ENCODE results near the gene C4orf36.

Gene C4orf36

DNA sequence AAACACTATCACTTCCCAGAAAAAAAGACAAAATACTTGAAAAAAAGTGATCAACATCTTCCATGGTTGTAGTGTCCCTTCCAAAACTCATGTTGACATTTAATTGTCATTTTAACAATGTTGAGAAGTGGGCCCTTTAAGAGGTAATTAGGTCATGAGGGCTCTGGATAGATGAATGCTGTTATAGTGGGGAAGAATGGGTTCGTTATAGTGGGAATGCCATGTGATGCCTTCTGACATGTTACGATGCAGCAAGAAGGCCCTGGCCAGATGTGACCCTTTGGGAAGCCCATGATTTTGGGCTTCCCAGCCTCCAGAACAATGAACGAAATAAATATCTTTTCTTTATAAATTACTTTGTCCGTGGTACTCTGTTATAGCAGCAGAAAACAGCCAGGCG, 39.0 kb downstream of the C4orf36 start:
- no peak for DNase-seq
- peaks cover 1% of the 10 kb centered on the region for H3K27me3 Mint-ChIP-seq
- no peak for ATAC-seq
- no peaks in the 10 kb centered on the region for H3K9me3 Mint-ChIP-seq
- no peaks in the 10 kb centered on the region for H3K36me3 Mint-ChIP-seq (ENCODE audit: low read depth)
- no peak overlapping the region for H3K4me3 Mint-ChIP-seq
- peaks cover 2% of the 10 kb centered on the region for H3K4me1 Mint-ChIP-seq
- H3K27ac Mint-ChIP-seq: no peak overlapping the region

DNA sequence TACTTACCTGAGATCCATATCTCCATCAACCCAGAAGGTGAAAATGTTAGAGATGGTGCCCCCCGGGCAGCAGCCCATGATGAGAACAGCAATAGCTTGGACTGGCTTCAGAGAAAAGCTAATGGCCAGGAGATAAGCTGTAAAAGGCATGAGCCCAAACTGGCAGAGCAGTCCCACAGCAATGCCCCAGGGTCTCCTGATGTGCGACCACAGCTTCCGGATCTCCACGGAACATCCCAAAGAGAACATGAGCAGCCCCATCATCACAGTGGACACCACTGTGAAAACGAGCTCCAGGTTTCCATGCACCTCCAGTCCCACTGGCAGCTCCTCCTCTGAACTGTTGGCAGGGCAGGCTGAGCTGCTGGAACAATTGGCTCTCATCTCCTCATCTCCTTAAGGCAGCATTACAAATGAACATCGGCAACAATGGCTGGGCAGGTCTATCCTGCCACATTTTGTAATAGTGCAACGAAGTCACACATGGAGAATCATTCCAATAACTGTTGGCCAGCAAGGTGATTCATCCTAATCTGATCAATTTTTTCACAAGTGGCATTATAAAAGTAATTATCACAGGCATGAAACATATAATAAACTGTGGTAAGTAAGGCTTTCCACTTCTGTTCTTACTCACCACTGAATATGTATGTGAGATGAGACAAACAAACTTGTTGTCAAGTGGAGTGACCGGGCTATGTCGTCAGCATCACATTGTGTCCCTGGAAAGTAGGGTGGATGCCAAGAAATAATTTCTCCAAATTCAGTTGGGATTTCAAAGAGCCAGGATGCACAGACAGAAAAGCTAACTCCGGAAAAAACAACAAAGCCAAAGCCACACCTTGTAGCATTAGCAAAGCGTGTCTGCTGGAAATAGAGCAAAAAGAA, 43.2 kb downstream of the C4orf36 start, which contains the start of gene SLC10A6:
TSS of gene SLC10A6 (minus strand) at position 653 of the 888 bp plus-strand sequence. CDS start at position 384, 269 bp downstream.
- no peak for DNase-seq
- no peak within 1 kb of the TSS for H3K4me3 Mint-ChIP-seq
- H3K27me3 Mint-ChIP-seq: peaks cover 1% of the 10 kb centered on the region
- H3K4me1 Mint-ChIP-seq: peaks cover 2% of the 10 kb centered on the region
- no peaks in the 10 kb centered on the region for H3K36me3 Mint-ChIP-seq (ENCODE audit: low read depth)
- no peak within 1 kb of the TSS for H3K27ac Mint-ChIP-seq
- ATAC-seq: no peak
- no peaks in the 10 kb centered on the region for H3K9me3 Mint-ChIP-seq

DNA sequence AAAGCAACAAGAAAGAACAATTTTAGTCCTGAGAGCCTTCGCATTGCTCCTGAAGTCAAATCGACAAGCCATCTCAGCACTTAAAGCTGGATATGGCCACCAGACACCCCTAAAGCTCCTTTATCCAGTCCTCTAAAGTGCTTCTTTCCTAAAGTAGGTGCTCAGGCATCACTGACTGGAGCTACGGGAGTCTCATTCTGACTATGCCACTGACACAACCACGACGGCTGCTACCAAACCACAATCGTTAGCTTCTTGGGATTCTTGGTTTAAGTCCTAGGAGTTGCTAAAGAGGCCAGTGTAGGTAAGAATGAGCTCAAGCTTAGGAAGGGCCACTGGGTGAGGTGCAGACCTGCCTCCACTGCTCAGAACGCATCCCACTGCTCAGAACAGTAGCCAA, 44.1 kb downstream of the C4orf36 start:
- H3K9me3 Mint-ChIP-seq: no peaks in the 10 kb centered on the region
- peaks cover 2% of the 10 kb centered on the region for H3K4me1 Mint-ChIP-seq
- H3K4me3 Mint-ChIP-seq: no peak overlapping the region
- DNase-seq (no peak), ATAC-seq (no peak)
- H3K36me3 Mint-ChIP-seq (ENCODE audit: low read depth): no peaks in the 10 kb centered on the region
- no peak overlapping the region for H3K27ac Mint-ChIP-seq
- peaks cover 1% of the 10 kb centered on the region for H3K27me3 Mint-ChIP-seq

DNA sequence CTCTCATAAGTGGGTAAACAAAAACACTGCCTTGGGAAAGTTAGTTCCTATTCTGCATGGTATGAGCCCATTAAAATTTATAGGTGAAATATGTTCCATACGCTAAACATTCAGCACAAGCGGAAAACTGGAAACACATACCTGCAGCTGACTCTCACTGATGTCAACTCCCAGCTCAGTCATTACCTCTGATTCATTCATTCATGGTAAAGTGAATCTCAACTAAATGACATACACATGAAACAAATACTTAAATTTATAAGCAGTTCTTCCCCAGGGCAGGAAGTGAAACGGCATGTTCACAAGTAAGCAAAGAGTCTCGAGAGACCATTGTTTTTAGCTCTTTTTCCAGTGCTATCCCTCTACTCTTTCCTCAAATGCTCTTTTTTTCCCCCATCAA, 44.7 kb downstream of the C4orf36 start:
- Mint-ChIP-seq H3K4me3 (no peak overlapping the region), H3K27ac (no peak overlapping the region), H3K36me3 (ENCODE audit: low read depth) (no peaks in the 10 kb centered on the region), H3K4me1 (peaks cover 2% of the 10 kb centered on the region), H3K27me3 (peaks cover 1% of the 10 kb centered on the region), H3K9me3 (no peaks in the 10 kb centered on the region)
- DNase-seq: no peak
- no peak for ATAC-seq

DNA sequence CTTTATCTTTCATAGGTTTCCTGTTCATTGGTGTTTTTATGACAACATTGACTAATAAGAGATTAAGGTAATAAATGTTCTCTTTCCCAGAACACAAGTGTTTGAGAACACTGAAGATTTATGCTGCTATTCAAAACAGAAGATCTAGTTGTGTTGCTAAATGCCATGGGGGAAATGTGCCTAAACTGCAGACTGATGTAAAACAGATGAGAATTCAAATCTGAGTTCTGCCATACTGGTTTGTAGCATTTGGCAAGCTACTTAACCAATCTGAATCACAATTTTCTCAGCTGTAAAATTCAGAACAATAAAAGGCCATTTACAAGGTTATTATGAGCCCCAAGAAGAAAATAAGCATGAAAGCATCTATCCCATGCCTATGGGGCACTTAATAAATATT, 45.3 kb downstream of the C4orf36 start:
- Mint-ChIP-seq H3K4me3 (no peak overlapping the region), H3K4me1 (peaks cover 2% of the 10 kb centered on the region), H3K36me3 (ENCODE audit: low read depth) (no peaks in the 10 kb centered on the region), H3K9me3 (no peaks in the 10 kb centered on the region), H3K27ac (no peak overlapping the region), H3K27me3 (peaks cover 1% of the 10 kb centered on the region)
- no peak for DNase-seq
- ATAC-seq: no peak

DNA sequence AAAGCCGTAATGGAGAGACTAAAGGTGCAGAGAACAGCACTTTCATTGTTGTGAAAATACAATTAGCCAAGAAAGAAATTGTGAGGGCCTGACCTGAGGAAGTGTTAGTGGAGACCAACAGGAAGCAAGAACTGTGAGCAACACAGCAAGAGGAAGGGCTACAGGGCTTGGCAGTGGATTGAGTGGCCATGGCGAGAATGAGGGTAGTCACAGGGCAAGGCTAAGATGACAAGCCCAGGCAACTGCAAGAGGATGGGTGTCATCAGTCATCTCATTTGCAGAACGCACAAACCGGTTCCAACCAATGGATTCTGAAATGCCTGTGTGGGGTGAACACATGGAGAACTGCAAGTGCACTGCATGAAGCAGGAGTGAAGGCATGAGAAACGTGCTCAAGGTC, 46.6 kb downstream of the C4orf36 start:
- Mint-ChIP-seq H3K4me1 (peaks cover under 1% of the 10 kb centered on the region), H3K9me3 (no peaks in the 10 kb centered on the region), H3K27ac (no peak overlapping the region), H3K27me3 (peaks cover 1% of the 10 kb centered on the region), H3K36me3 (ENCODE audit: low read depth) (no peaks in the 10 kb centered on the region), H3K4me3 (no peak overlapping the region)
- DNase-seq: no peak
- ATAC-seq: no peak

DNA sequence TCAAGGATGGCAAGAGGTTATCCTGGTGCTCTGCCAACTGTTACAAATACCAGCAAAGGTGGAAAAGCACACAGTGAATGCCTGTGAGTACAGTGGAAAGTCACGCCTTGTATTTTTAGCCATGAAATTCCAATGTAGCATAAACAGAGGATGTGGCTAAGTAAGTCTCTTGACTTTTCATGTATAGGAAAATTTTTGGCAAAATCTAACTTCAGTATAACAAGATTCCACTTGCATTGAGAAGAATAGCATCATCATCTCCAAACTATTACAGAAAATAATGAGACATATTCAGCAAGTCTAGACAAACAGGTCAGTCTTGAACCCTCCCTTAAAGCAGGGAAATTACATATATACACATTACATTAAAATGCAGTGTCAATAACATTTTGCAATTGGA, 50.9 kb downstream of the C4orf36 start:
- no peak for DNase-seq
- H3K36me3 Mint-ChIP-seq (ENCODE audit: low read depth): no peaks in the 10 kb centered on the region
- H3K4me3 Mint-ChIP-seq: no peak overlapping the region
- ATAC-seq: no peak
- no peaks in the 10 kb centered on the region for H3K9me3 Mint-ChIP-seq
- H3K4me1 Mint-ChIP-seq: no peaks in the 10 kb centered on the region
- H3K27me3 Mint-ChIP-seq: no peaks in the 10 kb centered on the region
- no peak overlapping the region for H3K27ac Mint-ChIP-seq

DNA sequence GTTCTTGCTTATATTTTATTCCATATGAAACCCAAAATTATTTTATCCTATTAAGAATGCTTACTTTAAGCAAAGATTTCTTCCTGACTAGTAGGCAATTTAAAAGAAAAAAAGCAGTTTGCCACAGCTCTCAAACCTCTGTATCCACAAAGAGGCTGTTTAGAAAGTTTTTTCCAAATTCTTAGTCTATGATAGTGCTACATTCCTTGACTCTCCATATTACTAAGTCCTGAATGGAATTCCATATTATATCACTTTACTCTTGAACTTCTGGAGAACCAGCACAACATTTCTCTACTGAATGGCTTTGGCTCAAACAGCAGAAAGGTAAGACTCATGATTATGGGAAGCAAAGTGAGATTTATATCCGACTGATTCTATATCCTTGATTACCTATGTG, 51.4 kb downstream of the C4orf36 start:
- Mint-ChIP-seq H3K27ac (no peak overlapping the region), H3K4me1 (no peaks in the 10 kb centered on the region), H3K36me3 (ENCODE audit: low read depth) (no peaks in the 10 kb centered on the region), H3K4me3 (no peak overlapping the region), H3K27me3 (no peaks in the 10 kb centered on the region), H3K9me3 (no peaks in the 10 kb centered on the region)
- DNase-seq (no peak), ATAC-seq (no peak)

DNA sequence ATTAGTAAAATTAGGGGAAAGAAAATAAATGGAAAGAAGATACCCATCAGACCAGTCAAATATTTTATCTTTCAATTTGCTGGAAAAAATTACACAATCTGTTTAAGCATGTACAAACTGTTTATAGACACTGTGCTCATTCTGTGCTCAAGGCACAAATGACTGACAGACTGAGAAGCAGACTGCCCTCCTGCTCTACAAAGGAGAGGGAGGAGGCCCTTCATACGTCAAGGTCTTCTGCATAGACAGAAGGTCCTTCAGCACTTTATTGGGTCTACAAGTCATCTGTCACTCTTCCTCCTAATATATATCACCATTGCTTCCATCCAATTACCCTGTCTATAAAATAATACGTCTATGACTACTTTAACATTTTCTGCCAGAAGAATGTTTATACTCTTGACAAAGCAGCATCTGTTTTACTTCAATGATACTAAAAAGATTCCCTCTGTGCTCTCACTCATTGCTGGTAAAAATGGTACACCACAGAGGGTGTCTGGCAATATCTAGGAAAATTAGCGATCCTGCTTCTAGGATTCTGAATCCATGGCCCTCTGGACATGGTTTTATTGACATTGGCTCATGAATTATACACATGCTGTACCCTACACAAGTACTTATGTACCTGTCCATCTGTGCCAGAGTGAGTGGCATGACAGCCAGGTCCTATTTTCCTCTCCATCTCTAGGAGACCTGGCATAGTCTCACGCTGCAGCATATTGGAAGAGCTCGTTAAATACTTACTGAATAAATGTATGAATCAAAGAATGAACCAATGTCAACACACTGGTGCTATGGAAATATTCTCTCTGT, 54.3 kb downstream of the C4orf36 start:
- ATAC-seq (no peak), DNase-seq (no peak)
- Mint-ChIP-seq H3K27ac (no peak overlapping the region), H3K4me3 (no peak overlapping the region), H3K27me3 (no peaks in the 10 kb centered on the region), H3K4me1 (no peaks in the 10 kb centered on the region), H3K9me3 (no peaks in the 10 kb centered on the region), H3K36me3 (ENCODE audit: low read depth) (no peaks in the 10 kb centered on the region)

DNA sequence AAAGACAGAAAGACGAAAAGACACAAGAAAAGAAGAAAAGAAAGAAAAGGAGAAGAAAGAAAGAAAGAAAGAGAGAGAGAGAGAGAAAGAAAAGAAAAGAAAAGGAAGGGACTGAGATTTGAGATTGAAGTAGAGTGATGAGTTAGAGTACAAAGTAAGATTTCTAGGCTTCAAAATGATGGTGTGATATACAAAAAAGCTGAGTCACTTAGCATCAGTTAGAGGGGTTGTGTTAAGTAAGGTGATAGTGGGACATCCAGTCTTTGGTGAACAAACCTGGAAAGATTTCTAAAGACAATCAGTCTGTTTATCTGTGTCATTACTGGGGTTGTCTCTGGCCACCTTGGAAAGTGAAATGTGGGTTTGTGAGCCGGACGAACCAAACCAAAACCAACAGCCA, 56.5 kb downstream of the C4orf36 start:
- H3K9me3 Mint-ChIP-seq: no peaks in the 10 kb centered on the region
- no peak for DNase-seq

DNA sequence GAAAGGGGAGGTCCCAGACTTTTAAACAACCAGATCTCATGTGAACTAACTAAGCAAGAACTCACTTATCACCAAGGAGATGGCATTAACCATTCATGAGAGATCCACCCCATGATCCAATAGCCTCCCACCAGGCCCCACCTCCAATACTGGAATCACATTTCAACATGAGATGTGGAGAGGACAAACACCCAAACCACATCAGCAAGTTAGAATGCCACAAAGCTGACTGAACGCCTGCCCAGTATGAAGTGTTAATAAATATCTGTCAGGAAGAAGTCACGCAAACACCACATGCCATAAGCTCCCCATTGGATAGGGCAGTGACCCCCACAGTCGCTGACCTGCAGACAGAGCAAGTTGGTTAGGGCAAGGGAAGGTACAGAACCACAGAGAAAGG, 57.3 kb downstream of the C4orf36 start:
- Mint-ChIP-seq H3K4me1 (no peaks in the 10 kb centered on the region), H3K9me3 (no peaks in the 10 kb centered on the region), H3K27ac (no peak overlapping the region), H3K4me3 (no peak overlapping the region), H3K36me3 (ENCODE audit: low read depth) (no peaks in the 10 kb centered on the region), H3K27me3 (no peaks in the 10 kb centered on the region)
- ATAC-seq (no peak), DNase-seq (no peak)

More for the DNA sequence above, 56.5 kb downstream of the C4orf36 start:
- H3K4me3 Mint-ChIP-seq: no peak overlapping the region
- H3K27ac Mint-ChIP-seq: no peak overlapping the region
- no peak for ATAC-seq
- H3K36me3 Mint-ChIP-seq (ENCODE audit: low read depth): no peaks in the 10 kb centered on the region
- no peaks in the 10 kb centered on the region for H3K4me1 Mint-ChIP-seq
- H3K27me3 Mint-ChIP-seq: no peaks in the 10 kb centered on the region

DNA sequence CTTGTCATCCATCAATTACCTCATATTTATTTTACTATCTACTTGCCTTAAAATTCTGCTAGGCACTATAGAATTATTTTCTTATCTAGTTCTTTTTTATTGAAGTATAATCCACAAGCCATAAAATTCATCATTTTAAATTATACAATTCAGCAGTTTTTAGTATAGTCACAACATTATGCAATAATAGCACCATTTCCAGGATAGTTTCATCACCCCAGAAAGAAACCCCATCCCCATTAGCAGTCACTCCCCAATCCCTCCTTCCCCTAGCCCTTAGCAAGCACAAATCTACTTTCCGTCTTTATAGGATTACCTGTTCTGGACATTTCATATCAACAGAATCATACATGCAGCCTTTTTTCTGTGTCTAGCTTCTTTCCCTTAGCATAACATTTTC, 58.6 kb downstream of the C4orf36 start:
- no peaks in the 10 kb centered on the region for H3K36me3 Mint-ChIP-seq (ENCODE audit: low read depth)
- no peaks in the 10 kb centered on the region for H3K9me3 Mint-ChIP-seq
- no peaks in the 10 kb centered on the region for H3K27me3 Mint-ChIP-seq
- no peak overlapping the region for H3K4me3 Mint-ChIP-seq
- ATAC-seq (no peak), DNase-seq (no peak)
- no peaks in the 10 kb centered on the region for H3K4me1 Mint-ChIP-seq
- no peak overlapping the region for H3K27ac Mint-ChIP-seq

DNA sequence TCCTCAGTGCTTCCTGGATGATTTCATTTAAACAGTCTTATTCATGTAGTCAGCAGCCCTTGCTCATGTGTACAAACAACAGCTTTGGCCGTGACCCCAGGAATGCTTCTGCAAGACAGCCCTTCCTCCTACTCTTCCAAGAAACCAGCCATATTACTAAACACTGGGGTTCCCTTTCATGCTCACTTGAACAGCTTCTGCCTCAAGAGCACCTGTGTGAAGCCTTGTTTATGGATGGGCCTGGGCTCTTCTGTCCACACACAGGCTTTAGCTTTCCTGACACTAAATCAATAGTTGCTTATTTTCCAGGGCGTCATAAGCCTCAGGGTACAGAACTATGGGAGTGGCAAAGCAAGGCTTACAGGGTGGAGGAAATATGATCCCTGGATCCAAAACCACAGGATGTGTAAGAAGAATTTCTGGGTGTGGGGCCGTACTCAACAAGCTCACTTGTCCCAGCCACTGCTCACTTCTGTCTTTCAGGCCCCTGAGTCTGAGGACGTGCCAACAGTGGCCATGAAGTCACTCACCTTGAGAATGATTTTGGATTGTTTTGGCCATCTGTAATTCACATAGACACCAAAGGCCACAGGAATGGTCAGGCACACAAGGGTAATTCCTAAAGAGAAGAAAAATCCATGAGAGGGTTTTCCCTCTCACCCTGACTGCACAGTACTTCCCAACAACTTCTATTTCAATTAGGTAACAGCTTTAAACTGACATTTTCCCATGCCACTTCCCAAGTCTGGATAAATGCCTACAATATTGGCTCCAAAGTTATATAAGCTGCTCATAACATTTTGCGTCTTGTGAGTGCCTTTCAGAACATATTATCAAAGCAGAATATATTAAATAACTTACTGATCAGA, 60.7 kb downstream of the C4orf36 start:
- Mint-ChIP-seq H3K9me3 (no peaks in the 10 kb centered on the region), H3K4me3 (no peak overlapping the region), H3K4me1 (no peaks in the 10 kb centered on the region), H3K27ac (no peak overlapping the region), H3K27me3 (no peaks in the 10 kb centered on the region), H3K36me3 (ENCODE audit: low read depth) (no peaks in the 10 kb centered on the region)
- no peak for ATAC-seq
- no peak for DNase-seq

All from activated naive CD8-positive, alpha-beta T cell treated with anti-CD3 and anti-CD28 coated beads, Interleukin-2, amount 50 U/mL, for 24 hours (primary cell).